SK-N-DZ (cell line): Measurements from ENCODE around the gene NTPCR. TPM values are rescaled to one million over a fixed set of nuclear protein-coding genes. Genes with fewer than 3 reads are reported as not detected.
"Not testable (repeated sequence)": the region's sequence is repeated elsewhere in the genome, so short reads cannot be mapped to it uniquely, and the experiment has no call there.

Experiments
- DNase-seq: peaks from one replicate; pipeline ENCODE4 v3.0.0-alpha.2; 2015; ENCODE audit warnings: low spot score
- polyA plus RNA-seq, 2 experiments: library from polyadenylated mRNA; depleted of rRNA; stranded (reverse); fragments of >200 nt; gene quantifications; 2 replicates each; pipeline ENCODE4 v1.2.3, GENCODE V29; 2014

Gene NTPCR, protein sequence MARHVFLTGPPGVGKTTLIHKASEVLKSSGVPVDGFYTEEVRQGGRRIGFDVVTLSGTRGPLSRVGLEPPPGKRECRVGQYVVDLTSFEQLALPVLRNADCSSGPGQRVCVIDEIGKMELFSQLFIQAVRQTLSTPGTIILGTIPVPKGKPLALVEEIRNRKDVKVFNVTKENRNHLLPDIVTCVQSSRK
- 54.2 and 68.1 TPM in 2 replicates for polyA plus RNA-seq (2014; cell fraction: cytosol; rRNA removed)
- 34.2 and 38.7 TPM in 2 replicates for polyA plus RNA-seq (2014; cell fraction: nucleus; rRNA removed)

DNA sequence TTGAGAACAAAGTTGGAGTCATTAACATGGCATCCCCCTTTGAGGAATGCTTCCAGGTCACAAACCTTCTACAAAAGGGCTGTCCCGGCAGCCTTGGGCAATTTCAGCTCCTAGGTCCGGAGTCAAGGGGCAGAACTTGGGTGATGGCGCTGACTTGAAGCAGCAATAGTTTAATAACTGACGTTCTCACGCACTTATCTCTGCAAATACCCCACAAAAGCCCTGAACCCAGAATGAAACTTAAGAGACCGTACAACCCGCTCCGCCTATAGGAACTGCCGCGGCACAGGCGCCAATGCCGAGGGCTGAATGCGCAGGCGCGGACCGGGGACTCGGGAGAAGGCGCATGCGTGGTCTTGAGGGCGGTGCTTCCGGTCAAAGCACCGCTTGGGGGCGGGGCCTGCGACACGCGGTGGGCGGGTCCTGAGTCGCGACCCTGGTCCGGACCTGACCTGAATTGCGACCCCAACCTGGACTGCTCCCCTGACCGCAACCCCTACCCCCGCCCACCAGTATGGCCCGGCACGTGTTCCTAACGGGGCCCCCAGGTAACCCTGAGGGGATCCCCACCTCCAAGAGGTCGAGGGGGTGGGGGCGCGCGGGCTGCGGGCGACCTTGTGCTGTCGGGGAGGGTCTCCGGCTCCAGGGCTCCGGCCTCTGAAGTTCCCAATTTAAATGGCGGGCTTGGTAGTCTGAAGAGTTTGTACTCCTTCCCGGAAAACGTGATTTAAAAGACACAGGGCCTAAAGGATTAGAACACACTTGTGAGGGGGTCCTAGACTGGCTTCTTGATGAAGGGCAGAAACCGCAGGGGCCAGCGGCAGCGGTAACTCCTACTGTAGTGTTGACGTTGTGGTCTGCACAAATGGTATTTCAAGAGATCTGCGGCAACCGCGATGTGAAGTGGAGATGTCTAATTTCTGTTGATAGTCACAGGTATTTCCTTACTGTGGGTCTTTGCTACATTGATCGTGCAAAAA, at the start of gene NTPCR:
Gene NTPCR, plus strand, starts transcription at position 415 of the 980 bp plus-strand sequence. Its CDS starts 100 bp downstream, at position 515.
- peak; percentile 91 for DNase-seq

DNA sequence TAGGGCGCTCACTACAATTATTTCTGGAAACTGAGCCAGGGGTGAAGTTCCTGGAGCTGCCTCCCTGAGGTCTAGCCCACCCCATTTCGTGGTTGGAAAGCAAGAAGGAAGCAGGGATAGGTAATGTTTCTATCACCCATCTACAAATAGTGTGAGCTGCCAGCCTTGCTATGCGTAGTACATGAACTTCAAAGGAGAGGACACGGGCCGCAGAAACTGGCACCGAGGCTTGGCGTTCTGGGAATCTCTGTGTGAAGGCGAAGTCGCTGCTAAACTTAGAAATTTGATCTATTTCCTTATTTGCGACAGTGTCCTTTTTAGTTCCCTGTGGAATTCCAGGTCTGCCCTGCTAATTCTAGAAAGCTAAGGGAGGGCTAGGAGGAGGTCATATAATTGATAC, 49.6 kb upstream of the NTPCR start:
- no peak for DNase-seq

DNA sequence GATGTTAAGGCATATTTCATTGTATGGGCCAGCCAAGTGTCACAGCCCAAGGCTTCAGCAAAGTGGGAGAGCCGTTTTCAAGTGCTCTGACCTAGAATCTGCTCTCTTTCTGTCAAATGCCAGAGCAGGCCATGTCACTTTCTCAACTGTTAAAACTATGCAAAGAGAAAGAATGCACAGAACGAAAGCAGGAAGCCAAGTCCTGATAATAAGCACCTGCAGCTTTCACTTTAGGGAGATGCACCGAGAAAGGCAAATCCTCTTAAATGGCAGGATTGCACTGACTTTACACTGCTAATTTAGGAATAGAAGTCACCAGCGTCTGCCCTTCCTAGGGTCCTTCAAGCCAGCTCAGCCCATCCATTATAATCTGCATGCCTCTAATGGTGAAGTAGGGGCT, 49.2 kb upstream of the NTPCR start:
- no peak for DNase-seq

DNA sequence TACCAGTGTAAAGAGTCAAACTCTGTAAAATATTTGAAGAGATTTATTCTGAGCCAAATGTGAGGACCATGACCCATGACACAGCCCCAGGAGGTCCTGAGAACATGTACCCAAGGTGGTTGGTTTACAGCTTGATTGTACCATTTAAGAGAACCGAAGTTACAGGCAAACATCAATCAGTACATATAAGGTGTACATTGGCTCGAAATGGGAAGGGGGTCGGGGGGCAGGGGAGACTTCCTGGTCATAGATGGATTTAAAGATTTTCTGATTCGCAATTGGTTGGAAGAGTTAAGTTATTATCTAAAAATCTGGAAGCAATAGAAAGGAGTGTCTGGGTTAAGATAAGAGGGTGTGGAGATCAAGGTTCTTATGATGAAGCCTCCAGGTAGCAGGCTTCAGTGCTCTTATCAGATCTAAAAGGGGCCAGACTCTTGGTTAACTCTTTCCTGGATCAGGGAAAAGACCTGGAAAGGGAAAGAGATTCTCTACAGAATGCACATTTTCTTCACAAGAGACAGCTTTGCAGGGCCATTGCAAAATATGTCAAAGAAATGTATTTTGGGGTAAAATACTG, 47.5 kb upstream of the NTPCR start:
- DNase-seq = peak; percentile 62

DNA sequence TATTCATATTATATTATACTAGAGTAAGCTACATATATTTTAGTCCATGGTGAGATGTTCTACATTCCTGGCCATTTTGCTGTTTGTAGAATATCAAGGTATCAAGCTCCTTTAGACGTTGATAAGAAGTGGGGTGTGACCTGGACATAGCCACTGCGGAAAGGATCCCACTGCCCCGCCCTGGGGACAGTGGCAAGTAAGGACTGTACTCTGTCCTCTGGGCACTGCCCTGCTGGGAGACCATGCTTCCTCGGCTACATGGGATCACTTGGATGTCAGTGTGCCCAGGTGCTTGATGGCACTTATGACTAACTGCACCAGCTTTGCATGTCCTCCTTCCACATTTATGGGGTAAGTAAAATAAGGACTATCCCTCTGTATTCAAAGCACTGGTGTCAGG, 46.3 kb upstream of the NTPCR start:
- DNase-seq = no peak

DNA sequence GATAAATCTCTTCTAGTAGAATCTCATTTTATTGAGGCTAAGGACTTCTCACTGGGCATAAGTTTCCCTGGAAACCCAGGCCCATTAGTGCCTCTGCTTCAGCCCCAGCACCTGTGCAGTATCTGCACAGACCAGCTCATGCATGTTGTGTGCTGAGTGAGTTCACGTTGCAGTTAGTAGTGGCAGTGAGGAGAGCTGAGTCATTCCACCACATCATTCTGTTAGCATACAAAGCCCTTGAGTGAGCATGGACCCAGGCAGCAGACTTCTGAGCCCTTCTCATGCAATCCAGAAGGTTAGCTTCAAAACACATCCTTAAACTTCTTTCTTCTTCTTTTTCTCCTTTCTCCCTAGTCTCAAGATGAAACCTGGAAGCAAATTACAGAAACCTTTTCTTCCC, 45.8 kb upstream of the NTPCR start:
- no peak for DNase-seq

DNA sequence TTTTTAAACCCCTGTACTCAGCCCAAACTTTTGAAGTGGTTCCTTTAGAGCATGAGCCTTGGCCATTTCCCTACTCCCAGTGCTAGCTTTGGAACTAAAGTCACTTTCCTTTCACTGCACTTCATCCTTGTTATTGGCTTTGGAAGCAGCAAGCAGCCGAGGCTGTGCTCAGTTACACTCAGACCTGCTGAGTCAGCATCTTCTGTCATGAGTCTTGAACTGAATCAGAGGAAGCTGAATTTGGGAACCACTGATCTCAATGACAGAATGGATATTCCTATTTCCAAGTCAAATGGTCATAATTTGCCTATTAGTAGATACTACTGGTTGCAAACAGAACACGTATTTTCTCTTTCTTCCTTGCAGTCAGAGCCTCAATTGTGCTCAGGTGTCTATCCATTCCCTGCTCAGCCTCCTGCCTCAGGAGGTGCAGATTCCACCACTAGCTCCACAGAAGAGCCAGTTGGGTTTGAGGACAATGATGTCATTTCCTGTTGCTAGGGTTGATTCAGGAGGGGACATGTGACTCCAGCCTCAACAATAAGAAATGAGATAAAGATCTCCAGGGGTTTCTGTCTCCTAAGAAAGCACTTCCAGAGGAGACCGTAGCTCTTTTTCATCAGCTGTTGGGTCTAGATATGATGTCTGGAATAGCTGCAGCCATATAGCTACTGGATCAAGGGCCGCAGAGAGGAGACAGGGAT, 44.9 kb upstream of the NTPCR start:
- peak; percentile 20 for DNase-seq

DNA sequence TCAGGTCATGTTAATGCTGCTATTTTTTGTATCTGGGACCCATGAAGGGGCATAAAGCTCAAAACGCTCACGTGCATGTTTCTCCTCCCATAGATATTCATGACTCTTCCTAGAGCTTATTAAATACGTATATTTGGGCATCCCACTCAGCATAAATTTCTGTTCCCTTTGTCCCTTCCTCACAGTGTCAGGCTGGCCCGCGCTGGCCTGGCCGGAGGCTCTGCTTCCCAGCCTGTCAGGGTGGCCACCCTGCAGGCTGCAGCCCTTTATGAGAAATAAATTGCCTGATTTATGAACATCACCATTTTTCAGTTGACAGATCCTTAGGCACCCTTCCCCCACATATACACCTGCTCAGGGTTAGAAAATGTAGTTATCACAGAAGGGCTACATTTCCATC, 44.0 kb upstream of the NTPCR start:
- no peak for DNase-seq

DNA sequence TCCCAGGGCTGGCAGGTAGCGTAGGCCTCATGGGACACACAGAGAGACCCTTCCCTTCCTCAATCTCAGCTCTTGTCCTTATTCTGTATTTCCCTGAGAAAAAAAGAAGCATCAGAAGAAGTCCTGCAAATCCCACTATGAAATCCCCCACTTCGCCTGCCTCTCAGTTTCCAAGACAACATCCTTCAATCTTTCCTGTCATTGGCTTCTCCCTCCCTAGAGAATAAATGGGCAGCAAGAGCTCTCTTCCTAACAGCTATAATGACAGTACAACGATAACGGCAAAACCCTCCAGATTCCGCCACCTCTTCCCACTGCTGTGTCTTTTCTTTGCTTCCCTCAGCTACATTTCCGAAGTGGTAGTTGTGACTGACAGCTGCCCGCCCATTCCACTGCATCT, 41.6 kb upstream of the NTPCR start:
- DNase-seq = no peak

DNA sequence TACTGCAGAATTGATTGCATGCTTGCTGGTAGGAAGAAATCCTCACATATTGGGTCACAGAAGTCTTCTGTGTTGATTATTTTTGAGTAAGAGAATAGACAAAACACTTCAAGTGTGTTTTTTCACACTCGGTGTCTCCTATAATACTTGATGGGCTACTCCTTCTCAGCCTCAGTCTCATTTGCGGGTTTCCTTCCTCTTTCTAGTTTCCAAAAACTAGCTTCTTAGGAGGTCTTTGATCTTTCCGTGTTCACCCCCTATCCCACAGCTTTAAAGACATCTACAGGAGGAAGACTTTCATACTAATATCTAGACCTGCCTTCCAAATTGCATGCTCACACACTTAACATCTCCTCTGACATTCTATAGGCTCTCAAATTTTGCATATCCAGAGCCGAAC, 40.7 kb upstream of the NTPCR start:
- no peak for DNase-seq

DNA sequence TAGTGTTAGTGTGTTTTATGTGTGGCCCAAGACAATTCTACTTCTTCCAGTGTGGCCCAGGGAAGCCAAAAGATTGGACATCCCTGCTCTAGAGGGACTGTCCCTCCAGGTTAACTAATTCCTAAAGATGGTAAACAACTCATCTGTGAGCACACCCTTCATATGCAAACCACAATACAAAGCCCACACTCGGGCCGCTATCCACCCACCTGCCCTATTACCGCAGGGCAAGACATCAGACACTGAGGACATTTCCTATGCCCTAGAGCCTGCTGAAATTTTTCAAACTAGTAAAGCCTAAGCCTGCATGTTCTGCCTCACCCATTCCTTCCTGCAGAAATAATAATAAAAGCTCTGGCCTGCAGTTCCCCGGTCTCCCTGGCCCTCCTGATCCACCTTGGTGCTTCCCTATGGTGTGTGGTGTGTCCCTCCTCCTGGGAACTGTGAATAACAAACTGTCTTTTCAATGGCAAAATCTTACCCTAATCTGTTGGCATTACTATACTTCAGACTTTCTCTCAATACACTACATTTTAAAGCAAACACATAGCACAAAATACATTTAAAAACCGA, 39.3 kb upstream of the NTPCR start:
- DNase-seq = no peak

DNA sequence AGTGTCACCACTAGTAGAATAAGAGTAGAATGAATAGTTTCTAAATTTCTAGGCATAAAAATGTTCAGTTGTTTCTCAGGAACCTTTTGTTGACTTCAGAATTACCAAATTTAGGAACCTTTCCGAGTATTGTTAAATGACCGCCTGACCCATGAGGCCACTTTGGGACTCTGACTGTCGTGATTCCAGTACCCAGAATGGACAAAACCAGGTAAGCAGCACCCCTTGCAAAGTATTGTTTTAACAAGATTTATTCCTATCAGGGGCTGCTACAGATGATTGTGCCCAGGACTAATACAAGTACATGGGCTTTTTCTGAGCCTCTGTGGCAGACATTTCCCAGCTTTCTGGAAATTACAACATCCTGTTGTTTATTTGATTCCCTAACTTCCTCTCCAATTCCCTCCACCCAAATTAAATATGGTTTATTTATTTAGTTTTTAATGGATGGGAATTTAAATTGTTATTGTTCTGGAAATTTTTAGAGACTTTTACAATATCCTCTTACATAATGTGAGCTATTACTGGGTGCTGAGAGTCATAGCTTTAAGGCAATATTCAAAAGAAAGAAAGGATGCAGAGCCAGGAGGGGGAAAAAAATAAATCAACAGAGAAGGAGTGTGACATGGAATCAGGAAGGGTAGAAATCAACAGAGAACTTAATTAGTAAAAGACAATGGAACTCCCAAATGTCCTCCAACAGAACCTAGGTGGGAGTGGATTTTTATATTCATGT, 37.4 kb upstream of the NTPCR start:
- no peak for DNase-seq

DNA sequence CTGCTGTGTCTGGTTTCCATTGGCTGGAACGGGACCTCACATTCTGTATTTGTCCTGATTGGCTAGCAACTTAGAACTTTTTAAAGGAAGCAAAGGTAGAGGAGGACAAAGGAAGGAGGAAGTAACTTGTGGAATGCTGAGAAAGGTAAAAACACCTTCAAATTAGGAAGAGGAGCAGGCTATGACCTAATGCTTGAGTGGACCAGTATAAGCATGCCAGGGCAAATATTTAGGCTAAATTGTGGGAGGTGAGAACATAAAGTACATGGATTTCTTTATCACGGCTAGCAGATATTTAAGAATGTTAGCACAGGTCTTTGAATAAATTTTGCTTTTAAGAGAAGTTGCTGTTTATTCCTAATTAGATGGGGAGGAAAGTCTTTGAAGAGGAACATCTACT, 36.1 kb upstream of the NTPCR start:
- DNase-seq = not testable (repeated sequence)

DNA sequence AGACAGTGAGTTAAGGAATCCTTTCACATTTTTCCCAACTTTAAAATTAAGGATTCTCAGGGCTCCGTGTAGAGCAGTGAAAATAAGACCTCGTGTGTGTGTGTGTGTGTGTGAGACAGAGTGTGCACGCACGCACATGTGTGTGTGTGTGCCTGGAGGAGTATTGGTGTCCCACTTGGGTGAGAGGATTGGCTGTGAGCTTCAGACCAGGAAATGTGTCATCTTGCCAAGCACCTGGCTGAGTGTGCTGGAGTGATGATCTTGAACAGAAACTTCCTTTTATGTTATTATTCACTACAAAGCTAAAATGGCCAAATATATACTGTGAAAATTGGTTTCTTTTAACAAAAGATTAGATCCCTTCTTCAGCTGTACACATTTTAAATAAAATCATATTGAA, 35.2 kb upstream of the NTPCR start:
- no peak for DNase-seq

DNA sequence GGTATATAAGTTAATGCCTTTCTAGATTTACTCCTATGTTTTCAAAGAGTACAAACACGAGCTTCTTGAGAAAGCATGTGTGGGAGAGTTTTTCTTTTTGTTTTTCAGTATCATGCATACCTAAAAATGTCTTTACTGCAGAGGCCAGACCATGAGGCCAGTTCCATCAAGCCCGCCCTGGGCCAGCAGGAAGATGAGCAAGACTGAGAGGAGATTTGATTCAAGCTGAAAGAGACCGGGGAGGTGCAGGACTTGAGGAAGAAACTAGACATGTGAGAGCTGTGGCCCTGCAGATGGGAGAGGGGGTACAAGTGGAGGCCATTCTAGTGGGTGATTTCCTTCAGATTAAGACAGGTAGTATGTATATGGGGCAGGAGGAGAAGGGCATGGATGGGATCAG, 33.4 kb upstream of the NTPCR start:
- DNase-seq = no peak

DNA sequence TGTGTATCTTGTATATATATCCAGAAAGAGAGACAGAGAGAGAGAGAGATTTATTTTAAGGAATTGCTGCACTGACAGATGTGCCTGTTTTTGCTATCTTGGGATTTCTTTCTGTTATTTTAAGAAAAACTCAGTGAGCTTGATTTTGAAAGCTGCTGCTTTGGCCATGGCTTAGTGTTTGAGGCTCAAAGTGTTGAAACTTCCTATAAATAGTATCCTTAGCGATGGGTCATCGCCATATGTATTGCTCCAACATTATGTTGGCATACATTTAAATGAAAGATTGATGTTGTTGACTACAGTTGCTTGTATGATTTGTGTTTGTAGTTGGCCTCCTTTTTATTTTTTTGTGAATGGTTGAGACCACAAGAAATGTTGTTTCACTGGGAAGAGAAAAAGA, 29.0 kb upstream of the NTPCR start:
- no peak for DNase-seq

DNA sequence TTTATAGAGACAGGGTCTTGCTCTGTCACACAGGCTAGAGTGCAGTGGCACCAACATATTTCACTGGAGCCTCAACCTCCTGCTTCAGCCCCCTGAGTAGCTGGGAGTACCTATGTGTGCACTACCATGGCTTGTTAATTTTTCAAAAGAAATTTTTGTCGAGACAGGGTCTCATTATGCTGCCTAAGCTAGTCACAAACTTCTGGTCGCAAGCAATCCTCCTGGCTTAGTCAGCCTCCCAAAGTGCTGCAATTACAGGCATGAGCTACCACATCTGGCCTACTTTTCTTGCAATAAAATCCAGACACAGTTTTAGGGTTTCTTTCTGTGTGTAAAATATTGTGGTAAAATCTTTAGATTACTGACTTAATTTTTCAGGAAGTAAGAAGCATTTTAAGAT, 27.9 kb upstream of the NTPCR start:
- DNase-seq = no peak

DNA sequence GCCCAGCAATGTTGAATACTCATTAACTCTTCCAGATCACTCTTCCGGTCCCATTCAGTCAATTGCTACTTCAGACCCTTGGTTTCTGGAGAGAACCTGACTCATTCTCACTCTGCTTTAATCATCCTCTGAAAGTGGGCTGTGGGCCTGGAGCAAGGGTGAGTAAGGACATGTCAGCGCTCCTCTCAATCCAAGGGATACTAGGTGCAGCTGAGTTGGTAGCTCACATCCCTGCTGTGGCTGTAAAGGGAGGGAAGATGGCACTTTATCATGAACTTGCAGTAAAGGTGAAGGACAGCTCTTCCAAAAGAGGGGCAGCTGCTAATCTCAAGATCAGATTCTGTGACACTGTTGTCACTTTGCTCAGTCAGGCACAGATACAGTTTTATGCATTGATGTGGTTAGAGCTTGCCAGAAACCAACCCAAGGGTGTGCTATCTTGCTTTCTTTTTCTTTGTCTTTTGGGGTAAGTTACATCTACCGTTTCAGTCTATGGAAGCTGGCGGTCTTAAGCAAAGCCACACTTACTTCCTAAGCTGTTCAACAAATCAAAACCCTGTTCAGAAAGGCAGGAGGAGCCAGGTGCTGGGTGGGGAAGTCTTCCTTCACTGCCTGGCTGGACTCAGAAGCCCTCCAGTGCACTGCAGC, 26.5 kb upstream of the NTPCR start:
- DNase-seq = peak; percentile 24

DNA sequence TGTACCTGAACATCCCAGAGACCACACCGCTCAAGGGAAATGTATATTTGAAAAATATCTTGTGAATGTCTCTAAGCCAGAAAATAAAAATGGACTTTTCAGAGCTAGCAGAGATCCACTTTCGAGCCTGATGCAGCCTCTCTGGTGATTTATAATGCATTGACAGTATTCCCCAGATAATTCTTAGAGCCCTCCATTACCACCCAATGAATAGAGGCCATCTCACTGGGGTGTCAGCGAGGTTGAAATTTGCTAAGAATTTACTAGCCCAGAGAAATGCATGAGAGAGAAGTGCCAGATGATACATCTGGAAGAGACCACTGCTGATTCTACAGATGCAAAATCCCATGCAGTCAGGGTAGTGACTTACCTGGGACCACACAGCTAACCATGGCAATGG, 25.5 kb upstream of the NTPCR start:
- DNase-seq = no peak
